ENCODE measurements around the gene MACO1. TPM values are rescaled to one million over a fixed set of nuclear protein-coding genes. Genes with fewer than 3 reads are reported as not detected.

Gene MACO1
- total and polyA plus RNA-seq, 2 of the 13 experiments (the other 11 are each of a cell fraction or from before 2014, with no cell fraction given) = 9.7 to 17.0 TPM

- intact Hi-C loops (cut with micrococcal nuclease; ENCODE audit: unreplicated experiment) (no loop called here), in situ Hi-C loops (cut with HindIII; ENCODE audit: extremely low pct_ligation_motif_present, low pct_unique_long_range_greater_than_20kb) (loop anchor here (5.0 kb wide), 1 partner anchor 38 kb away; no protein-coding TSS in a partner anchor)
- Histone ChIP-seq H2AFZ (ENCODE audit: low read length) (no peak overlapping the region), H3K79me2 (ENCODE audit: insufficient read depth, low read length) (no peaks in the 10 kb centered on the region), H3K4me1 (ENCODE audit: insufficient read depth, low read length) (peaks cover 21% of the 10 kb centered on the region), H3K36me3 (replicated peaks in 1 of 2; ENCODE audit: control insufficient read depth in 1 of 2, insufficient read depth in 2 of 2, low read length in 2 of 2) (no peaks in the 10 kb centered on the region), H3K4me2 (ENCODE audit: low read depth, low read length) (peak overlapping the region; percentile 41; the same call in 1 of the 2 replicates), H3K4me3 (replicated peaks in 1 of 3; ENCODE audit: insufficient read depth in 1 of 3, low read depth in 2 of 3, low read length in 3 of 3) (peak overlapping the region in 1 of 3 experiments; percentile 23; a peak in 1 of 6 replicates), H3K9me3 (ENCODE audit: low read length) (no peaks in the 10 kb centered on the region), H4K20me1 (ENCODE audit: insufficient read depth, low read length) (no peaks in the 10 kb centered on the region), H3K27ac (ENCODE audit: extremely low read length, insufficient read depth, low read length) (no peak overlapping the region), H3K27me3 (ENCODE audit: control insufficient read depth in 1 of 2, insufficient read depth in 2 of 2, low read length in 2 of 2) (peaks cover 0 to 7% of the 10 kb centered on the region in 2 experiments; a peak in 3 of 5 replicates), H3K9ac (ENCODE audit: insufficient read depth, low read depth, low read length) (no peak overlapping the region)
- FAIRE-seq = no peak
- ATAC-seq = no peak; the same call in 2 of the 3 replicates
- ChIA-PET POLR2A (no interaction called here), CTCF (ENCODE audit: low intra/inter-chr PET ratio, low total read pairs) (no interaction called here)
- 76% methylated on average over 9 of the region's 18 CpGs for WGBS (ENCODE audit: low lambda C conversion rate)
- no peak for DNase-seq (ENCODE audit: low spot score)
- BruUV-seq (replicated peaks) = no TSS peak
- TF ChIP-seq PATZ1 (CRISPR knock-in tag; IDR thresholded peaks at IDR 0.05) (0 out of 2 replicates have a peak, but pooled peaks have one; percentile 18), ZNF646 (CRISPR knock-in tag; IDR thresholded peaks at IDR 0.05) (peak; percentile 93), GTF3A (CRISPR knock-in tag; conservative IDR thresholded peaks at IDR 0.05) (no peak)
These were observed 99.0 kb downstream of the MACO1 start for GRCh38 chr1:25529518-25530185.

Measured in HepG2 (cell line).